DMS79 treated with DMSO at 0.1 percent for 48 hours (cell line): Measurements from ENCODE around the gene MYOF.
A peak's percentile ranks its signal among the peaks of the same experiment; 100 is the strongest.
"Not testable (repeated sequence)": the region's sequence is repeated elsewhere in the genome, so short reads cannot be mapped to it uniquely, and the experiment has no call there.

Source experiments
- DNase-seq: peaks from one replicate; lab custom pipeline; 2025; lab: John Stamatoyannopoulos, UW

MYOF gene

DNA sequence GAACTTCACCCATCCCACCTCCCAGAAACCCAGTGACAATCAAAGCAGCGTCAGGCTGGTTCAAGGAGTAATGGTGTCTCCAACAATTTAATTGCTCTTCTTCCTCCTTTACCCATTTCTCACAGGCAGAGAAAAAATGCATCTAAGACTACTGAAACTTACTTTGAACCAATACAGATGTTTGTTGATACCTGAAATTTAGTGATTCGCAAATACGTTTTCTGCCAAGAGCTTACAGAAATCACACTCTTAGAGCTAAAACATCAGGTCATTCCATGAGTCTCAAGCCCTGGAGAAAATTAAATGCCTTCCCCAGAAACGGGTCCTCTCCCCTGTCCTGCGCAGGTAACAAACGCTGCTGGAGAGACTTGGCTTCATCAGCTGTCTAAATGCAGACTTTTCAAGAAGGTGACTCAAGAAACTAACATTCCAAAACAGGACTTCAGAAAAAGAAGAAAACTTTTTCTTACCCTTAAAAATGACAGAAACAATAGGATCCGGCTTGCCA lies 443 bp downstream of the MYOF start:
- no peak for DNase-seq

DNA sequence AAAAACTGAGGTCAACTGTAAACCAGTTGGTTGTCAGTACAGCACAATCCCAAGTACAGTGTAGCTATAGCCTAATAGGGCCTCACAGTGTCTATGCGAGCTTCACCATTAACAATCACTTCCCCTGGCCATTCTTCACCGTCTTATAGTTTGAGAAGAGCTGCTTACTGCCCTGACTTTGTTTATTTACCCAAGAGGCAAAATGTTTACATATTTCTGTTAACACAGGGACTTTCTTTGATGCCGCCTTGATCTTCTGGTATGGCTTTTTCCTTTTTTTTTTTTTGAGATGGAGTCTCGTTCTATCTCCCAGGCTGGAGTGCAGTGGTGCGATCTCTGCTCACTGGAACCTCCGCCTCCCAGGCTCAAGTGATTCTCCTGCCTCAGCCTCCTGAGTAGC lies 3.3 kb downstream of the MYOF start:
- no peak for DNase-seq

DNA sequence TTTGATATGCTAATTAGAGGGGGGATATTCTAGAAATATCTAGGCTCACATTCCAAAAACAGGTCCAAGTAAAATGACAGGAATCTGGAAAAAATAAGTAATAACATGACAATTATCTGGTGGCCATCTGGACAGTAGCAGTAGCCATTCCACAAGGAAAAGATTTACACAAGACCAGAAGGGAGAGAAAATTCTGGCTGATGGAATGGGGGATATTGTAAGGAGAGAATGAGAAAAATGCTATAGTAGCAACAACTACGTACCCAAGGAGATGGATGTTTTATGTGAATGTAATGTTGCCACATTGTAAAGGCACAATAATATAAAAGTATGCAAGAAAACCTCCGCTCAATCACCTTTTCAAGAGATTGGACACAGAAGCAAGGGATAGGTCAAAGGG lies 5.4 kb downstream of the MYOF start:
- no peak for DNase-seq

DNA sequence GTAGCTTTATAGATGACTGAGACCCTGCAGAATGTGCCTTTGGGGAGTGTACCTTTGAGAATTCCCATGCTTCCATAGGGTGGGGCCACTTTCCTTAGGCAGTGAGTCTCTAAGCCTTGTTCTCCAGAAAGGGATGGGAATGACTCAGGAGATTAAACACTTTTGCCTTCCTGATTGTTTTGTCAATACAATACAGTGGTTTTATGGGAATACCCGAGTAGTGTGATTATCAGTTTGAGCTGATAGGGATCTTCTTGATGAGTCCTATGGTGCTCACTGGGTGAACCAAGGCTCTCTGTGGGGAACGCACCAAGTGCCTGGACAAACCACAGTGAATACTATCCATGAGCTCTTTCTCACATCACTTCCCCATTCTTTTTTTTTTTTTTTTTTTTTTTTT lies 6.3 kb downstream of the MYOF start:
- peak; percentile 50 for DNase-seq

DNA sequence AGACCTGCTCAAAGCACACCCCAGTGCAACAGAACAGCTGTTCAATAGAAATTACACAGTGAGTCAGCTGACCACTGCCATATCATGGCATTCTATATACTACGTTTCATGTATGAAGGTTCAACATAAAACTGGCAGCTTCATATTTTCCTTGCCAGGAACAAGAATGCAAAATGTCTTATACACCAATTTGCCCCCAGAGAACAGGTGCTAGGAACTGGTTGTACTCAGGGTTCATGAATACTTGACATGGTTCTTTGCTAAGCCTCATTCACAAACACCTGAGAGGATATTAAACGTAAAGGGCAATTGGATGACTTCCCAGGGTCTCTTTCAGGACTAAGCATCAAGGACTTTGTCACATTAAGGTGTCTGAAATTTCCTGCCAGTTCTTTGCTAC lies 6.9 kb downstream of the MYOF start:
- DNase-seq = peak; percentile 65

DNA sequence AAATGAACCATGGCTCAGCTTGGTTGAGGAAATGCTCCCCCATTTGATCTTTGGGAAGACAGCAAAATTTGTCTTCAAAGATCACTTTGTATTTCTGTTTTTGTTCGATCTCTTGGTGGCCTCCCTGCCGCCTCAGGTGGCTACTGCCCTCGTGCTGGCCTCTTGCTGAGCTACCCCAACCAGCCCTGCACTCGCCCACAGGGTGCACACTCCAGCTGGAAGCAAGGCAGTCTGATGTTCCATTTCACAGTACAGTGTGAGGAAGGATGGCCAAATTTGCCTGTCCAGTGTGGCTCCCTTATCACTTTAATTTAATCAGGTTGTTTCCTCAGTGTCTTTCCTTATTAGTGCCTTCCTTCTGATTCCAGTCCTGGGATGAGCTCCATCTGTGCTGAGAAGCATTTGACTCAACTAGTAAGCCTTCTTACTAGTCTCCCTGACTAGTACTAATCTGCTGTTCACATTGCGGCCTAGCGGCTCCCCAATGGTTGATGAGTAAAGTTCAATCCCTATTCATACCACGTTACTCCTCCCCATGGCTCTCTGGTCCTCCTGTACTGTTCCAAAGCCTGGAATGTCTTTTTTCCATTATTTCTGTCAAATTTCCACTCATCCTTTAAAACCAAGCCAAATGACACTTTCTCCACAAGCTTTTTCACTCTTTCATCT lies 8.2 kb downstream of the MYOF start:
- DNase-seq = no peak

DNA sequence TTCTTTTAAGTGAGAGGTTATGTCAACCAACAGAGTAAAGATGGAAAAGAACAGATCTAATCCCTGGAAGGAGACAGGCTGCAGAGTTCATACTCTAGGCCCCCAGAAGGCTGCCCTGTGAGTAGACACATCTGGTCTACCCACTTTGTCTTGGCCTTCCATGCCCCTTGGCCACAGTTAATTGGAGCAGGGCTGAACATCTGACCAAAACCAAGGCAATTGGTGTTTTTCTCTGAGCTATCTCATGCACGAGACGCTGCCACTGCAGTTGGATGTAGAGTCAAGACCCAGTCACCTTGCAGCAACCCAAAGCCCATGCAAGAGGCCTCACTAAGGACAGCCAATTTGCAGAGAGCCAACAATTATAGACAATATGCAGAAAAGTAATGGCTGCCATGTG lies 9.0 kb downstream of the MYOF start:
- DNase-seq = no peak

DNA sequence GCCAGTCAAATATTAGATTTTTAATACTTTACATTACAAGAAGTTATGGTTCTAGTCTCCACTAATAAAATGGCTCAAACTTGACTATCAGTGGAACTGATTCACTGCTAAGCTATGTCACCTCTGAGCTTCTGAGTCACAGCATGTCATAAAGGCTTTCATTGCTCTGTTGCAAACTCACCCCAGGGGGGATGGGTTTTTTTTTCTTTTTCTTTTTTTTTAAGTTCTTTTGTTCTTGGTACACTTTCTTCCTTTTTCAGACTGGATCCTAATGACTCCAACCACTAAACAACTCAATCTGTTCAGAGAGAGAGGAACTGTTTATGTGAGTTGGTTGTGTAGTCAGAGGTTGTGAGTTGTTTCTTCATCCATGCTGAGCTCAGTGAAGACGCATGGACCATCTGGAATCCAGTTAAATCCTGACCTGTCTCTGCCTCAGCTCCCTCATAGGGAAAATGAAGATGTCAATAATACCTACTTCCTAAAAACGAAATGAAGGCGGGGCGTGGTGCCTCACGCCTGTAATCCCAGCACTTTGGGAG lies 11.0 kb downstream of the MYOF start:
- DNase-seq = no peak

DNA sequence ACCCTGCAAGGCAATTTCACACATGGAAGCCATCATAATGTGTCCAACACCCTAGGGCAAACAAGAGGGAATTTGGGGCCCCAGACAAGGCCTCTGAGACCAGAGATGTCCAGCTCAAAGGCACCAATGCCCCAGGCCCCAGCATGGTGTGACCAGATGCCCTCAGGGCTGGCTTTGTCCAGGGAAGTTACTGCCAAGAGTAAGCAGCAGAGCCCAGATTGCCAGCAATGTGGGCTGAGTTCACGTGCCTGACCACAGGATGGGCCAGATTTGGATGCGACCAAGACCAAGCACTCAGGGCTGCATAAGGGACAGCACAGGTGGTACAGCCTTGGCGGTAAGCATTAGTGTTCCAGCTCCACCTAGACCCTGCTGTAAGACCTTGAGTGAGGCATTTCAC lies 12.7 kb downstream of the MYOF start:
- no peak for DNase-seq

DNA sequence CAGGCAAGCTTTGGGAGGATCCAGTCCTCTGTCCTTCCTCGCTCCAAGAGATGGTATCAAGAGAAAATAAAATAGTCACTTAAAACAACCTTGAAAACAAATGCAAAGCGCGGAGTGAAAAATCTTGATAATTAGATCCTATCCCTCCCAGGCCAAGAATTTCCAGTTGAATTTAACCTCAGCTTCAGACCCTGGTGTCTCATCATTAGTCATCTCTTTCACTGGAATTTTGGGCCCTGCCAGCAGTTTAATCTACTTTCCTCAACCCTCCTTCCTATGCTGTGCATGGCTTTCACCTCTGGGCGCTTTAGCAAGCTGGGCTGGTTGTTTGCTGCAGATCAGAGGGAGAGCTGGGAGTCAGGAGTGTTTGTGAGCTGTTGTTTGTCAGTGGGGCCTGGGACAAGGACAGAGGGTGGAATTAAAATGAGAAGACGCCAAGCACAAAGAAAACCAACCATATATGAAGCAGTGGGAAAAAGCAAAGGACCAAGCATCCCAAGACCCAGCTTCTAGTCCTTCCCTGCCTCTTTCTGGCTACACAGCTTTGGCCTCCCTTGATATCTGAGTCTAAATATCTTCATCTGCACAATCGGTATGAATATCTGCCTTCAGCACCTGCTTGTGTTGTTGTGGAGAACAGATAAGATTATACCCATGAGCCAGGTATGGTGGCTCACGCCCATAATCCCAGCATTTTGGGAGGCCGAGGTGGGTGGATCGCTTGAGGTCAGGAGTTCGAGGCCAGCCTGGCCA lies 13.5 kb downstream of the MYOF start:
- no peak for DNase-seq

DNA sequence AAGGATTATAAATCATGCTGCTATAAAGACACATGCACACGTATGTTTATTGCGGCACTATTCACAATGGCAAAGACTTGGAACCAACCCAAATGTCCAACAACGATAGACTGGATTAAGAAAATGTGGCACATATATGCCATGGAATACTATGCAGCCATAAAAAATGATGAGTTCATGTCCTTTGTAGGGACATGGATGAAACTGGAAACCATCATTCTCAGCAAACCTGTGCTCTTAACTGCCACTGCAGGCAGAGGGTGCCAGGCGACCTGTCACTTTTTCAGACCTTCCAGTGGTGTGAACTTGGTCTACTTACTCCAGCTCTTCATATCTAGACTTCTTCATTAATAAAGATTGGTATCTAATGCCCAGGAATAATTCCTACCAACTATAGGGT lies 14.5 kb downstream of the MYOF start:
- not testable (repeated sequence) for DNase-seq

DNA sequence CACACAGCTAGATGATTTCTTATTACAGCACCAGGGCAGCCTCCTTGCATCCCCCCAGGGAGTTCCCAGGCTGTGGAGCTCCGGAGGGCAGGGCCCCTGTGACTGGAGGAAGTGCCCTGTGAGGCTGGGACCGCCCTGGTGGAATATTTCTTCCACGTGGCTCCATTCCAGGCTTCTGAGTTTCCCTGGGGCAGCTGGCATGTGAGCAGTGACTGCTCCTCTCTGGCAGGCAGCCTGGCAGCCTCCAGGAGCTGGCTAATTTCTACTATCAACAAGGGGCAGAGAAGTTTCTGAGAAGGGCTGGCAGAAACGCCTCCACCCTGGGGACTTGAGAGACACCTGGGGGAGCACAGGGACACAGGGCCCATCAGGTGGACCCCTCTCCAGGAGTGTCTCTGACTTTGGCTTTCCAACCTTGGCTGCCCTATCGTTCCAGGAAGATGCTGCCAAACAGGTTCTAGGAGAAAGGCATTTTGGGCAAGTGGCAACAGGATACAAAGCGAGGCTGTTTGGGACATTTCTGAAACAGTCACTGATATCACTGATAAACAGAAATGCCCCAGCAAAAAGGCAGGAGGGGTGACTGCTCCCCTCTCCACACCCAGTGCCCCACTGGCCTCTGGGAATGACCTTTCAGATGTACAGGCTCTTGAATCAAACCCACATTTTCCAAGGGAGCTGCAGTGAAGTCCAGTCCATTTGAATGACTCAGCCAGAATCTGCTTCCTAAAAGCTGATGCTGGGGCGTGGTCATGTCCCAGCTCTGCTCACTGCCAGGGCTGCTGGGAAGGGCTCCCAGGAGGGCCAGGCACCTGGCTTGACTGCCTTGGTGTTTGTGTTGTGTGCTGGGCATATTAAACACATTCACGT lies 16.1 kb downstream of the MYOF start:
- DNase-seq = peak; percentile 76

DNA sequence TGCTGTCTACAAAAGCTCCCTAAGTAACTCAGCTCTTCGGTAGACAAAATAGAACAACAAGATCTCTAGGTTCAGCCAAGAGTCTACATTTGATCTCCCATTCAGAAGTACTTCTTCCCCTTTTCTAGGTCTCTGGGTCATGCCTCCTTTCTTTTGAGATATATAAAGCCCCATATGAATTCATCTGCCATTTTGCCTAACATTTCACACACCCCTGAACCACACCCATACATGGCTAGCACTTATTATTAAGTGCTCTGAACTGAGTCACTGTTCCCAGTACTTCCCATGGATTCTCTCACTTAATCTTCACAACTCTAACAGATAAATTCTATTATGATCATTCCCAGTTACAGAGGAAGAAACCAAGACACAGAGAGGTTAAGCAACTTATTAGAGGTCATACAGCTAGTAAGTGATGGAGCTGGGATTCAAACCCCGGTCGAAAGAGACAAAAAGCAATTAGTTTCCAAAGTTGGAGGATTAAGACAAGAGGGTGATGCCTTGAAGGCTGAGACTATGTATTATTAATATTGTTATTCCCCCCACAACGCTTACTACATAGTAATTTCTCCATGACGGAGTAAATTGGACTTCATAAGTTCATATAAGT lies 17.3 kb downstream of the MYOF start:
- DNase-seq = no peak

DNA sequence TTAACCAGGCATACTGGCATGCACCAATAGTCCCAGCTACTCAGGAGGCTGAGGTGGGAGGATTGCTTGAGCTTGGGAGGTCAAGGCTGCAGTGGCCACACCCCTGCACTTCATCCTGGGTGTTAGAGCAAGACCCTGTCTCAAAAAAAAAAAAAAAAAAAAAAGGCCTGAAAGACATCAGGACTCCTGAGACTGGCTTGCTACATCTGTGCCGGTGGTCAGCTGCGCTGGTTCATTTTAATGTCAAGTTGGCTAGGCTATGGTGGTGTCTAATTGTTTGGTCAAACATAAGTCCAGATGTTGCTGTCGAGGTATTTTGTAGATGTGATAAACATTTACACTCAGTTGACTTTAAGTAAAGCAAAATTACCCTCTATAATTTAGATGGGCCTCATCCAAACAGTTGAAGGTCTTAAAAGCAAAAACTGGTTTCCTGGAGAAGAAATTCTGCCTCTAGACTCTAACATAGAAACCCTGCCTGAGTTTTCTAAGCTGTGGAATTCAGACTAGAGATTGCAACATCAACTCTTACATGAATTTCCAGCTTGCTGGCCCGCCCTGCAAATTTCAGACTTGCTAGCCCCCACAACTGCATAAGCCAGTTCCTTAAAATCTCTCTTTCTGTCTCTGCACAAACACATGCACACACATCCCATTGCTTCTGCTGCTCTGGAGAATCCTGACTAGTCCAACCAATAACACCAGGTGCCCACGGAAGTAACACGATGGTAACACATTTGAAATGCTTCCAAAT lies 18.2 kb downstream of the MYOF start:
- no peak for DNase-seq

DNA sequence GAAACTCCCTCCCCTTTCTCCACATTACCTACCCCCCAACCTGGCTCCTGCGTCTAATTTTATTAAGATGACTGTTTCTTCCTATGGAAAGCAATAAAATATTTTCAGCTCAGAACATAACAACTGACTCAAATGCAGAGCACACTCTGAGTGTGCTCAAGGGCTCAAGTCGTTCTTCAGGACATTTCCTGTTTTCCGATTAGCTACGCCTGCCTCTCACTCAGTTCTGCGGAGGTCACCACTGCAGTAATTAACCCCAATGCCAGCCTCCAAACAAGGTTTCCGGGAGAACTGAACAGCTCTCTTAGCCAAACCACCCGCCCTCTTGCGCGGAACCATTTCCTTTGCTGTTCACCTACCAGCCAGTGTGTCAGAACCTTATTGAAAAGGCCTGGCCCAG lies 19.3 kb downstream of the MYOF start:
- DNase-seq = no peak

DNA sequence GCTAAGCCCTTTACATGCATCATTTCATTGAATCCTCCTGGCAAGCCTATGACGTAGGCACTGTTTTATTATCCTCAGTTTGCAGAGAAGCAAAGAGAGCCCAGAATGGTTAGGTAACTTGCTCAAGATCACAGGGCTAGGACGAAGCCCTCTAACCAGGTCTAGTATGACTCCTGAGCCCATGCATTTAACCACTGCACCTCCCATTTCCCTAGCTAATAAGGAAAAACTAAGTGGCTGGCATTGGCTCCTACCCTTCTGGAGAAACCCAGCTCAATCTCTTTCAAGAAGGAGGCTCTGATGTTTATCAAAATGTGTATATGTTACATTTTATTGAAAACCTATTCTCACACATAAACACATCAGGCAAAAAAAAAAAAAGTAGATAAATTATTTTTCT lies 19.8 kb downstream of the MYOF start:
- DNase-seq = no peak

DNA sequence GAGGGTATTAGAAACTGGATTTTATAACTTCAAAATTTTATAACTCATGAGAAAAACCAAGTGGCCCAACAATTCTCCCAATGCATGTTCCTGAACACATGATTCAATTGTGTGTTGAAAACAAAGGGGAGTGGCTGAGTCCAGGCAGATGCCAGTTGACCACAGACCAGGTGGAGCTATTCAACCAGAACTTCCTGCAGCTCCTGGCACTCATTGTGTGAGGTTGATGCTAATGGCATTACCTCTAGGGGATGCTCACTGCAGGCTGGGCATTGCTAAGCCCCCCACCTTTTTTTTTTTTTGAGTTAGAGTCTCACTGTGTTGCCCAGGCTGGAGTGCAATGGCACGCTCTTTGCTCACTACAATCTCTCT lies 20.3 kb downstream of the MYOF start:
- DNase-seq = peak; percentile 95

DNA sequence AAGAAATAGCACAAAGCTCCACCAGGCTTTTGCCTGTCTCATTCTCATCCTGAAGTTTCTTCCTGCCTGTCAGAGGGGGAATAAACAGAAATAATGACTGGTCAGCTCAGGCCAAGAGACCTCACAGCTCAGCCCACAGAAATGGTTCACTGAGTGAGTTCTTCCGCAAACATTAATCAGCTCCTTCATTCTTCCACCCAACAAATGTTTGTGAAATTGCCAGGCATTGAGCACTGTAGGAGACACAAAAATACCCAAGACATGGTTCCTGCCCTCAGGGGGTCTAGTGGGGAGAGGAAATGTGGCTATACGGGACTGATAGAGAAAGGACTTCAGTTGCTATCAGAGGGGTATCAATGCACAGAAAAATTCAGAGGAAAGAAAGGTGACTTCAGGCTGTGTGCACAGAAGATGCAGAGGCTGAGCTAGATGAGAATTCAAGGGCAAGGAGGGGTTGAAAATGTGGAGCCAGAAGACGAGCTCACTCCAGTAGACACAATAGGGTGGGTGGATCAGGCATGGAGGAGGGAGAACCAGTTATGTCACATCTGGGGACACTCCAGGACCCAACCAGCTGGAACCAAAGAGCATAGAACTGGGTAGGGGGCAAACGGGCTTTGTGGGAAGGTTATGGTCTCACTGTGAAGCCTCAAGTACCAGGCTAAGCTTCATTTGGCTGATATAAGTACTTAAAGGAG lies 20.9 kb downstream of the MYOF start:
- DNase-seq = peak; percentile 95

DNA sequence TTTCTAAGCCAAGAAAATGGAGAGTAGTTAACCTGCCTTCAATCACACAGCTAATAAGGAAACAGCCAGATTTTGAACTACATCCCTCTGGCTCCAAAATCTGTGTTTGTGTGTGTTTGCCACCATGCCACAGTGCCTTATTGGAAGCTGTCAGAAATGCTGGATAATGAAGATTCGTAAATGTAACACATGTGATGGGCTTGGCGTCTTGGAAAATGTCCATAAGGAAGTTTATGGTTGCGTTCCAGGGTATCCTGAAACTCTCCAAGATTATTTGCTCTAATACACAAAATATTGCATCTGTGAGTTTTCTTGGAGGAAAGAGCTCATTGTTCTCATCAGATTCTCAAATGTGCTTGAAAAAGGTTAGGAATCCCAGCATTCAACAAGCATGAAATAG lies 22.7 kb downstream of the MYOF start:
- DNase-seq = no peak

DNA sequence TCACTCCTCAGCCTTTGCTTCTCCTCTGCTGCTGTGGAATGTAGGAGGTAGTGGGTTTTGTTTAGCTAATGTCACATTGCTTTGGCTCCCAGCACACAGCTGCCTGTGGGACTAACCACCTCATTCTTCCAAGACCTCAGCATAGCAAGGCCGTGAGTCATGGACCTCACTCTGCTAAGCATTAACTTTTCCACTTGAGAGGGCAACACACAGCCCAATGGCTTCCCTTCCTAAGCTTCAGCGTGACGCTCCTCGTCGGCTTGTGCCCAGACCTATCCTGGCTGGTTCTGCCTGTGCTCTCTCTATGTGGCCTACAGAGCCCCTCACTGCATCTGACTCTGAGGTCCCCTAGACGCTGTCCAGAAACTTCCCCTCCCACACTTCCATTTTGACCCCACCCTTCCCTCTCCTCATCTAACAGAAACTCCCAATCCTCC lies 23.3 kb downstream of the MYOF start:
- DNase-seq = no peak

DNA sequence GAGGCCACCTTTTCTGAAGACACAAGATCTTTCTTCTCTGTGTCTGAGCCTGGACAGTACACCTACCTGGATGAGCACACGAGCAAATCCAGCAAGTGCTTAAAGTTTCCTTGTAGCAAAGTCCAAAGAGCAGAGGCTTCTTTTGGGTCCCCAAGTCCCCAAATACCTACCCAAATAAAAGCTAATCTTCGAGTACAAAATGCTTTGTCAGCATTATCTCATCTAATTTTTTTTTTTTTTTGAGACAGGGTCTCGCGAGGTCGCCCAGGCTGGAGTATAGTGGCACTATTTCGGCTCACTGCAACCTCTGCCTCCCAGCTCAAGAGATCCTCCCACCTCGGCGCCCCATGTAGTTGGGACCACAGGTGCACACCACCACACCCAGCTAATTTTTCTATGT lies 24.6 kb downstream of the MYOF start:
- no peak for DNase-seq
